PC-3 (cell line): Measurements from ENCODE around the gene SLC7A10. TPM values are rescaled to one million over a fixed set of nuclear protein-coding genes. Genes with fewer than 3 reads are reported as not detected.

Experiments used
- ATAC-seq: fragments of 200-7000 bp; cut with Tn5 transposase; 2 replicates; pipeline ENCODE4 v1.9.1; 2020; ENCODE audit warnings: mild to moderate bottlenecking, moderate library complexity
- BruUV-seq: library from RNA; stranded (reverse); fragments of 400-500 nt; replicated peaks from 2 replicates; lab custom pipeline; 2021; lab: Mats Ljungman, UMichigan
- CTCF ChIA-PET: fragments of 300-600 bp; sonication (Branson Sonifier 250); formaldehyde crosslinking; loops from one replicate; lab custom pipeline; 2022; ENCODE audit warnings: antibody characterized with exemption; lab: Charles Lee
- POLR2A ChIA-PET: fragments of 300-600 bp; sonication (Branson Sonifier 250); formaldehyde crosslinking; loops from one replicate; lab custom pipeline; 2022; ENCODE audit warnings: antibody characterized with exemption; ENCODE audit not compliant: unreplicated experiment; lab: Charles Lee
- DNase-seq: peaks from one replicate; pipeline ENCODE4 v3.0.0-alpha.2; 2015
- H2AFZ ChIP-seq: fragments of 300-600 bp; sonication (generic); 2 replicates; pipeline ENCODE4 v1.6.0; 2016; ENCODE audit warnings: antibody characterized with exemption, low read length
- H3F3A ChIP-seq: fragments of 300-600 bp; sonication (generic); one replicate; pipeline ENCODE4 v1.6.0; 2017; ENCODE audit warnings: antibody characterized with exemption, low read length, control low read depth, mild to moderate bottlenecking; ENCODE audit not compliant: unreplicated experiment
- H3K27ac ChIP-seq: fragments of 300-600 bp; sonication (generic); 2 replicates; pipeline ENCODE4 v1.5.1; 2016; ENCODE audit warnings: mild to moderate bottlenecking, low read length
- H3K27me3 ChIP-seq: fragments of 300-600 bp; sonication (generic); 2 replicates; pipeline ENCODE4 v1.6.1; 2016; ENCODE audit warnings: low read length, mixed read lengths
- H3K36me3 ChIP-seq: fragments of 300-600 bp; sonication (generic); 2 replicates; pipeline ENCODE4 v1.6.1; 2016; ENCODE audit warnings: low read depth, mixed run types, low read length, mixed read lengths
- H3K4me1 ChIP-seq: fragments of 300-600 bp; sonication (generic); 2 replicates; pipeline ENCODE4 v1.5.1; 2016; ENCODE audit warnings: low read length; ENCODE audit not compliant: insufficient read depth
- H3K4me2 ChIP-seq: fragments of 300-600 bp; sonication (generic); 2 replicates; pipeline ENCODE4 v1.6.0; 2016; ENCODE audit warnings: low read length
- H3K4me3 ChIP-seq: fragments of 300-600 bp; sonication (generic); 2 replicates; pipeline ENCODE4 v1.5.1; 2016; ENCODE audit warnings: mild to moderate bottlenecking, low read length, mixed read lengths
- H3K79me2 ChIP-seq: fragments of 300-600 bp; sonication (generic); 2 replicates; pipeline ENCODE4 v1.6.1; 2017; ENCODE audit warnings: low read length, mixed read lengths
- H3K9ac ChIP-seq: fragments of 300-600 bp; sonication (generic); 2 replicates; pipeline ENCODE4 v1.6.0; 2016; ENCODE audit warnings: mild to moderate bottlenecking, low read length
- H3K9me2 ChIP-seq: fragments of 300-600 bp; sonication (generic); replicated peaks from 2 replicates; pipeline ENCODE4 v1.6.1; 2016; ENCODE audit warnings: mixed run types, low read length, mixed read lengths
- H3K9me3 ChIP-seq: fragments of 300-600 bp; sonication (generic); 2 replicates; pipeline ENCODE4 v1.6.1; 2016; ENCODE audit warnings: low read length, mixed read lengths
- H4K20me1 ChIP-seq: fragments of 300-600 bp; sonication (generic); 2 replicates; pipeline ENCODE4 v1.6.1; 2016; ENCODE audit warnings: low read length, mixed read lengths
- EZH2 ChIP-seq: fragments of 300-600 bp; sonication (generic); IDR thresholded peaks from one replicate; pipeline ENCODE4 v1.6.1; 2017; ENCODE audit warnings: antibody characterized with exemption, mild to moderate bottlenecking, low read length; ENCODE audit not compliant: unreplicated experiment
- EZH2phosphoT487 ChIP-seq: fragments of 300-600 bp; sonication (generic); IDR thresholded peaks from 2 replicates; pipeline ENCODE4 v1.6.1; 2018; ENCODE audit warnings: mild to moderate bottlenecking, antibody characterized with exemption, low read length, borderline replicate concordance
- intact Hi-C: fragments of 100-400 bp; cut with micrococcal nuclease; formaldehyde crosslinking; loops from 2 replicates; pipeline ENCODE4 v1.9.0; 2023
- total RNA-seq: library from RNA; depleted of rRNA; stranded (reverse); fragments of >200 nt; gene quantifications from 2 replicates; pipeline ENCODE4 v1.2.3, GENCODE V29; 2014
- TF ChIP-seq, protein P1 (sequence below): fragments of 300-600 bp; sonication (generic); conservative IDR thresholded peaks from 2 replicates; pipeline ENCODE4 v1.5.1; 2017; ENCODE audit warnings: antibody characterized with exemption, low read depth, mild to moderate bottlenecking, low read length

The SLC7A10 gene
- total RNA-seq, 1 experiment from 2014 or later, result not detected

DNA sequence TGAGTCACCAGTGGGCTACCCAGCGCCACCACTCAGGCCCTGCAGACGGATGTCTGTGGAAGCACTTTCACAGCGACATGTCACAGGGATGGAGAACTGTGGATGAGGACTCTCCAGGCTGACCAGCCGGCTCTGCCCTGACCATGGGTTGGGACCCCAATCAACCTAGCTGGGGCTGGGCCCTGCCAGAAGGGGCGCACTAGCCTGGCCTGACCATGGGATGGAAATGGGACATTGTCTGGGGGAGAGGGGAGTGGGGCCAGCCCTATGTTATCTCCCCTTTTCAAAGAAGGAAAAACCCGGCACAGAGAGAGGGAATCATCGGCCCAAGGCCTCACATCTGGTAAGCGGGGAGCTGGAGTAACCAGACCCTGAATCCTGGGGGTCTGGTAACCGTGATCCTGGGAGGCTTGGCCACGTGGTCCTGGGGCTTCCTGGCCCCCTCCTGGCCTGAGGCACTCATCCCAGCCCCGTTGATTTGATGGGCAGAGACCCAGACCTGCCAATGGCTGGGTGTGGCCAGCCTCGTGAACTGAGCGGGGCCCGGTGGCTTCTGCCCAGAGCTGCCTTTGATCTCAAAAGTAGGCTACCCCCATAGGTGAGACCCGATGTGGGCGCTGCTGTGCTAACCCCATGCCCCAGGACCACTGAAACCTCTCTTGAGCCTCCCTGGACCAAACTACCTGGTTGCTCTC lies 11.2 kb upstream of the SLC7A10 start:
- Histone ChIP-seq H3K79me2 (no peaks in the 10 kb centered on the region), H3K9ac (no peak overlapping the region), H3K27me3 (no peaks in the 10 kb centered on the region), H3K4me3 (no peak overlapping the region), H2AFZ (no peak overlapping the region), H3K36me3 (no peaks in the 10 kb centered on the region), H3K27ac (no peak overlapping the region), H3K9me3 (no peaks in the 10 kb centered on the region), H3K4me1 (no peaks in the 10 kb centered on the region), H4K20me1 (no peaks in the 10 kb centered on the region), H3F3A (no peaks in the 10 kb centered on the region), H3K4me2 (no peak overlapping the region), H3K9me2 (no peaks in the 10 kb centered on the region)
- TF ChIP-seq EZH2phosphoT487, result no peak
- TF ChIP-seq, protein P1, sequence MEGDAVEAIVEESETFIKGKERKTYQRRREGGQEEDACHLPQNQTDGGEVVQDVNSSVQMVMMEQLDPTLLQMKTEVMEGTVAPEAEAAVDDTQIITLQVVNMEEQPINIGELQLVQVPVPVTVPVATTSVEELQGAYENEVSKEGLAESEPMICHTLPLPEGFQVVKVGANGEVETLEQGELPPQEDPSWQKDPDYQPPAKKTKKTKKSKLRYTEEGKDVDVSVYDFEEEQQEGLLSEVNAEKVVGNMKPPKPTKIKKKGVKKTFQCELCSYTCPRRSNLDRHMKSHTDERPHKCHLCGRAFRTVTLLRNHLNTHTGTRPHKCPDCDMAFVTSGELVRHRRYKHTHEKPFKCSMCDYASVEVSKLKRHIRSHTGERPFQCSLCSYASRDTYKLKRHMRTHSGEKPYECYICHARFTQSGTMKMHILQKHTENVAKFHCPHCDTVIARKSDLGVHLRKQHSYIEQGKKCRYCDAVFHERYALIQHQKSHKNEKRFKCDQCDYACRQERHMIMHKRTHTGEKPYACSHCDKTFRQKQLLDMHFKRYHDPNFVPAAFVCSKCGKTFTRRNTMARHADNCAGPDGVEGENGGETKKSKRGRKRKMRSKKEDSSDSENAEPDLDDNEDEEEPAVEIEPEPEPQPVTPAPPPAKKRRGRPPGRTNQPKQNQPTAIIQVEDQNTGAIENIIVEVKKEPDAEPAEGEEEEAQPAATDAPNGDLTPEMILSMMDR, result no peak
- no peak for TF ChIP-seq EZH2
- intact Hi-C loops, result loop anchor here (5.0 kb wide), 1 partner anchor 95 kb away; no protein-coding TSS in a partner anchor
- CTCF ChIA-PET, result interaction anchor here (0.6 kb wide), 2 partner anchors 11 to 137 kb away, joined by 3 to 5 read pairs; no protein-coding TSS in a partner anchor
- no peak for DNase-seq
- no peak for ATAC-seq
- no TSS peak for BruUV-seq
- POLR2A ChIA-PET, result no interaction called here

DNA sequence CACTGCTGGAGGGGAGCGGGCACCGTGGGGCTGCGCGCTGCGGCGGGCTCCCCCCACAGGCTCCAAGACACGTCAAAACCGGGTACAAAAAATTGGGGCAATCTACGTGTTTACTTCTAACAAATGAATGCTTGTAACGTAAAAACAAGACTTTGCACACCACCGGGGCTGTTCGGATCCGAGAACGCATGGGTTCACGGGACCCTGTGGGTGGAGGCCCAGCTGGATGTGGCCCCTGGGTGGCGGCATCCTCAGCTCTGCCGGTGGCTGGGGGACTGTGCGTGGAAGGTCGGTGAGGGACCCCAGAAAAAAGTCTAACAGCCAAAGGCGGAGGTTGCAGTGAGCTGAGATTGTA lies 10.3 kb upstream of the SLC7A10 start:
- TF ChIP-seq EZH2, result no peak
- TF ChIP-seq, protein P1, result no peak
- TF ChIP-seq EZH2phosphoT487, result no peak
- Histone ChIP-seq H3K36me3 (no peaks in the 10 kb centered on the region), H3K9me3 (no peaks in the 10 kb centered on the region), H3F3A (no peaks in the 10 kb centered on the region), H3K27me3 (no peaks in the 10 kb centered on the region), H3K4me1 (no peaks in the 10 kb centered on the region), H3K9me2 (no peaks in the 10 kb centered on the region), H3K4me2 (no peak overlapping the region), H4K20me1 (no peaks in the 10 kb centered on the region), H2AFZ (no peak overlapping the region), H3K9ac (no peak overlapping the region), H3K27ac (no peak overlapping the region), H3K4me3 (no peak overlapping the region), H3K79me2 (no peaks in the 10 kb centered on the region)
- no TSS peak for BruUV-seq
- intact Hi-C loops, result loop anchor here (1.0 to 5.0 kb wide), 3 partner anchors 94 to 535 kb away; no protein-coding TSS in a partner anchor
- CTCF ChIA-PET, result no interaction called here
- POLR2A ChIA-PET, result no interaction called here
- ATAC-seq (no peak), DNase-seq (no peak)
